Suprapubic skin (tissue), 4 donors: ENCODE data around the gene ADAMTSL2.

Experiments
- CTCF ChIP-seq, 2 donors: fragments of 200-600 bp in 1 of 2; fragments of 450-650 bp in 1 of 2; sonication (generic) in 1 of 2; IDR thresholded peaks; one replicate each; pipeline ENCODE4 v1.5.1; 2016 to 2019; ENCODE audit warnings: antibody characterized with exemption in 2 of 2, mild to moderate bottlenecking in 1 of 2, moderate library complexity in 1 of 2
- POLR2A ChIP-seq, 2 donors: fragments of 450-650 bp; IDR thresholded peaks; one replicate each; pipeline ENCODE4 v1.6.1; 2017; ENCODE audit warnings: antibody characterized with exemption in 2 of 2, mild to moderate bottlenecking in 2 of 2, moderate library complexity in 2 of 2
- POLR2AphosphoS5 ChIP-seq, 3 donors: sonication (generic); formaldehyde crosslinking; IDR thresholded peaks; one replicate each; pipeline ENCODE4 v1.6.1; 2017; ENCODE audit warnings: antibody characterized with exemption in 3 of 3

- TF ChIP-seq CTCF (IDR thresholded peaks at IDR 0.05) (no peak), POLR2AphosphoS5 (IDR thresholded peaks at IDR 0.05) (no peak), POLR2A (IDR thresholded peaks at IDR 0.05) (no peak)
These were observed 40.5 kb upstream of the ADAMTSL2 start for GRCh38 chr9:133493845-133494540.
